Measurements from ENCODE around the gene KIF5C. TPM values are rescaled to one million over a fixed set of nuclear protein-coding genes. Genes with fewer than 3 reads are reported as not detected.

The KIF5C gene
- total and polyA plus RNA-seq, 4 donors, result 0.06 to 0.25 (median 0.14) TPM

GRCh38 chr2:148853458-148853857, 21.6 kb upstream of the KIF5C start:
- TF ChIP-seq, protein P1, sequence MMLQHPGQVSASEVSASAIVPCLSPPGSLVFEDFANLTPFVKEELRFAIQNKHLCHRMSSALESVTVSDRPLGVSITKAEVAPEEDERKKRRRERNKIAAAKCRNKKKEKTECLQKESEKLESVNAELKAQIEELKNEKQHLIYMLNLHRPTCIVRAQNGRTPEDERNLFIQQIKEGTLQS (IDR thresholded peaks at IDR 0.05), result no peak
- 71% methylated on average over 2 of the region's 2 CpGs for whole genome bisulfite sequencing
- DNase-seq (ENCODE audit: low spot score), result no peak

GRCh38 chr2:148860037-148860436, 15.0 kb upstream of the KIF5C start:
- TF ChIP-seq RAD21 (IDR thresholded peaks at IDR 0.05) (no peak), ZBTB33 (IDR thresholded peaks at IDR 0.05) (no peak), SP1 (IDR thresholded peaks at IDR 0.05) (no peak), HNF4G (IDR thresholded peaks at IDR 0.05) (no peak), MAX (IDR thresholded peaks at IDR 0.05) (no peak), HNF4A (conservative IDR thresholded peaks at IDR 0.05) (no peak), TAF1 (conservative IDR thresholded peaks at IDR 0.05) (no peak), FOXA1 (IDR thresholded peaks at IDR 0.05) (no peak)
- TF ChIP-seq, protein P2, sequence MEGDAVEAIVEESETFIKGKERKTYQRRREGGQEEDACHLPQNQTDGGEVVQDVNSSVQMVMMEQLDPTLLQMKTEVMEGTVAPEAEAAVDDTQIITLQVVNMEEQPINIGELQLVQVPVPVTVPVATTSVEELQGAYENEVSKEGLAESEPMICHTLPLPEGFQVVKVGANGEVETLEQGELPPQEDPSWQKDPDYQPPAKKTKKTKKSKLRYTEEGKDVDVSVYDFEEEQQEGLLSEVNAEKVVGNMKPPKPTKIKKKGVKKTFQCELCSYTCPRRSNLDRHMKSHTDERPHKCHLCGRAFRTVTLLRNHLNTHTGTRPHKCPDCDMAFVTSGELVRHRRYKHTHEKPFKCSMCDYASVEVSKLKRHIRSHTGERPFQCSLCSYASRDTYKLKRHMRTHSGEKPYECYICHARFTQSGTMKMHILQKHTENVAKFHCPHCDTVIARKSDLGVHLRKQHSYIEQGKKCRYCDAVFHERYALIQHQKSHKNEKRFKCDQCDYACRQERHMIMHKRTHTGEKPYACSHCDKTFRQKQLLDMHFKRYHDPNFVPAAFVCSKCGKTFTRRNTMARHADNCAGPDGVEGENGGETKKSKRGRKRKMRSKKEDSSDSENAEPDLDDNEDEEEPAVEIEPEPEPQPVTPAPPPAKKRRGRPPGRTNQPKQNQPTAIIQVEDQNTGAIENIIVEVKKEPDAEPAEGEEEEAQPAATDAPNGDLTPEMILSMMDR (IDR thresholded peaks at IDR 0.05; ENCODE audit: low read depth, low read length, missing input control), result no peak
- Histone ChIP-seq H3K9ac (ENCODE audit: low read depth in 1 of 2, low read length in 2 of 2) (no peak overlapping the region), H3K4me1 (ENCODE audit: control insufficient read depth in 4 of 4, insufficient read depth in 4 of 4, low read length in 3 of 4) (no peaks in the 10 kb centered on the region), H3K27ac (ENCODE audit: low read depth in 1 of 2, low read length in 2 of 2) (no peak overlapping the region), H3K9me3 (ENCODE audit: control insufficient read depth in 4 of 4, low read length in 3 of 4) (no peaks in the 10 kb centered on the region), H3K4me3 (ENCODE audit: low read depth in 1 of 3, low read length in 3 of 3) (no peak overlapping the region), H3K36me3 (ENCODE audit: control insufficient read depth in 4 of 4, insufficient read depth in 3 of 4, low read depth in 1 of 4, low read length in 3 of 4) (no peaks in the 10 kb centered on the region), H3K27me3 (ENCODE audit: control insufficient read depth in 4 of 4, insufficient read depth in 4 of 4, low read length in 3 of 4) (no peaks in the 10 kb centered on the region)
- DNase-seq (ENCODE audit: low spot score), result no peak
- WGBS, result 68% methylated on average over 3 of the region's 3 CpGs

More at GRCh38 chr2:148853458-148853857, 21.6 kb upstream of the KIF5C start:
- H3K9me3 ChIP-seq (ENCODE audit: control insufficient read depth in 4 of 4, low read length in 3 of 4), result peaks cover 0 to 2% (median 0%) of the 10 kb centered on the region in 4 donors
- no peak overlapping the region for H3K4me3 ChIP-seq (ENCODE audit: low read depth in 1 of 3, low read length in 3 of 3)
- no peaks in the 10 kb centered on the region for H3K4me1 ChIP-seq (ENCODE audit: control insufficient read depth in 4 of 4, insufficient read depth in 4 of 4, low read length in 3 of 4)
- H3K36me3 ChIP-seq (ENCODE audit: control insufficient read depth in 4 of 4, insufficient read depth in 3 of 4, low read depth in 1 of 4, low read length in 3 of 4), result no peaks in the 10 kb centered on the region
- H3K27ac ChIP-seq (ENCODE audit: low read depth in 1 of 2, low read length in 2 of 2), result no peak overlapping the region
- H3K9ac ChIP-seq (ENCODE audit: low read depth in 1 of 2, low read length in 2 of 2), result no peak overlapping the region
- H3K27me3 ChIP-seq (ENCODE audit: control insufficient read depth in 4 of 4, insufficient read depth in 4 of 4, low read length in 3 of 4), result peaks cover 0 to 7% (median 0%) of the 10 kb centered on the region in 4 donors

GRCh38 chr2:148861367-148861766, 13.7 kb upstream of the KIF5C start:
- Histone ChIP-seq H3K4me1 (ENCODE audit: control insufficient read depth in 4 of 4, insufficient read depth in 4 of 4, low read length in 3 of 4) (no peaks in the 10 kb centered on the region), H3K36me3 (ENCODE audit: control insufficient read depth in 4 of 4, insufficient read depth in 3 of 4, low read depth in 1 of 4, low read length in 3 of 4) (no peaks in the 10 kb centered on the region), H3K27ac (ENCODE audit: low read depth in 1 of 2, low read length in 2 of 2) (no peak overlapping the region), H3K27me3 (ENCODE audit: control insufficient read depth in 4 of 4, insufficient read depth in 4 of 4, low read length in 3 of 4) (no peaks in the 10 kb centered on the region), H3K9me3 (ENCODE audit: control insufficient read depth in 4 of 4, low read length in 3 of 4) (no peaks in the 10 kb centered on the region), H3K9ac (ENCODE audit: low read depth in 1 of 2, low read length in 2 of 2) (no peak overlapping the region), H3K4me3 (ENCODE audit: low read depth in 1 of 3, low read length in 3 of 3) (no peak overlapping the region)
- no peak for DNase-seq (ENCODE audit: low spot score)
- 85% methylated on average over 5 of the region's 5 CpGs for WGBS
- no peak for TF ChIP-seq SP1 (IDR thresholded peaks at IDR 0.05)
- TF ChIP-seq MAX (IDR thresholded peaks at IDR 0.05), result no peak
- TF ChIP-seq GABPA (IDR thresholded peaks at IDR 0.05 in 1 of 2, conservative IDR thresholded peaks at IDR 0.05 in 1 of 2), result no peak
- no peak for TF ChIP-seq HNF4G (IDR thresholded peaks at IDR 0.05)
- TF ChIP-seq, protein P2 (IDR thresholded peaks at IDR 0.05; ENCODE audit: low read depth, low read length, missing input control), result no peak
- TF ChIP-seq, protein P1 (IDR thresholded peaks at IDR 0.05), result no peak
- no peak for TF ChIP-seq ZBTB33 (IDR thresholded peaks at IDR 0.05)
- no peak for TF ChIP-seq TAF1 (conservative IDR thresholded peaks at IDR 0.05)
- no peak for TF ChIP-seq FOXA1 (IDR thresholded peaks at IDR 0.05)
- TF ChIP-seq, protein P3, sequence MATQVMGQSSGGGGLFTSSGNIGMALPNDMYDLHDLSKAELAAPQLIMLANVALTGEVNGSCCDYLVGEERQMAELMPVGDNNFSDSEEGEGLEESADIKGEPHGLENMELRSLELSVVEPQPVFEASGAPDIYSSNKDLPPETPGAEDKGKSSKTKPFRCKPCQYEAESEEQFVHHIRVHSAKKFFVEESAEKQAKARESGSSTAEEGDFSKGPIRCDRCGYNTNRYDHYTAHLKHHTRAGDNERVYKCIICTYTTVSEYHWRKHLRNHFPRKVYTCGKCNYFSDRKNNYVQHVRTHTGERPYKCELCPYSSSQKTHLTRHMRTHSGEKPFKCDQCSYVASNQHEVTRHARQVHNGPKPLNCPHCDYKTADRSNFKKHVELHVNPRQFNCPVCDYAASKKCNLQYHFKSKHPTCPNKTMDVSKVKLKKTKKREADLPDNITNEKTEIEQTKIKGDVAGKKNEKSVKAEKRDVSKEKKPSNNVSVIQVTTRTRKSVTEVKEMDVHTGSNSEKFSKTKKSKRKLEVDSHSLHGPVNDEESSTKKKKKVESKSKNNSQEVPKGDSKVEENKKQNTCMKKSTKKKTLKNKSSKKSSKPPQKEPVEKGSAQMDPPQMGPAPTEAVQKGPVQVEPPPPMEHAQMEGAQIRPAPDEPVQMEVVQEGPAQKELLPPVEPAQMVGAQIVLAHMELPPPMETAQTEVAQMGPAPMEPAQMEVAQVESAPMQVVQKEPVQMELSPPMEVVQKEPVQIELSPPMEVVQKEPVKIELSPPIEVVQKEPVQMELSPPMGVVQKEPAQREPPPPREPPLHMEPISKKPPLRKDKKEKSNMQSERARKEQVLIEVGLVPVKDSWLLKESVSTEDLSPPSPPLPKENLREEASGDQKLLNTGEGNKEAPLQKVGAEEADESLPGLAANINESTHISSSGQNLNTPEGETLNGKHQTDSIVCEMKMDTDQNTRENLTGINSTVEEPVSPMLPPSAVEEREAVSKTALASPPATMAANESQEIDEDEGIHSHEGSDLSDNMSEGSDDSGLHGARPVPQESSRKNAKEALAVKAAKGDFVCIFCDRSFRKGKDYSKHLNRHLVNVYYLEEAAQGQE (IDR thresholded peaks at IDR 0.05), result no peak
